DMS 273 (cell line): ENCODE data around the gene CDH18.

ENCODE experiments used
- DNase-seq: peaks from one replicate; lab custom pipeline; 2025; ENCODE audit not compliant: unreplicated experiment; lab: John Stamatoyannopoulos, UW

Gene CDH18

GRCh38 chr5:19497229-19497815 is 490.7 kb downstream of the CDH18 start:
- no peak for DNase-seq

DNA sequence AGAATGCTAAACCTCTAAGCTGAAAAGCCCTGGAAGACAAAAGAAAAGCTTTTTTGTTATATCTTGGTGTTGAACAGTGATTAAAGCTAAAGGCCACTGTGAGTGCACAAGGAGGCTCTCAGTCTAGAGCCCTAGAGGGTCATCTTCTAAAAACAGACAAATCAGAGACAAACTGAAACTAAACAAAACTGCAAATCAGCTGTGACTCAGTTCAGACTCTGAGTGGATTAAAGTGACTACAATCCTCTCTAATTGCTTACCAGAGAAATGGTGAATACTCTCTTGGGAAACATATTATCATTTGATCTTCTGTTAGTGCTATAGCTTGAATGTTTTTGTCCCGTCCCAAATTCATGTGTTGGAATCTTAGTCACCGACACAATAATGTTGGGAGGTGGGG is 491.9 kb downstream of the CDH18 start:
- DNase-seq: no peak

DNA sequence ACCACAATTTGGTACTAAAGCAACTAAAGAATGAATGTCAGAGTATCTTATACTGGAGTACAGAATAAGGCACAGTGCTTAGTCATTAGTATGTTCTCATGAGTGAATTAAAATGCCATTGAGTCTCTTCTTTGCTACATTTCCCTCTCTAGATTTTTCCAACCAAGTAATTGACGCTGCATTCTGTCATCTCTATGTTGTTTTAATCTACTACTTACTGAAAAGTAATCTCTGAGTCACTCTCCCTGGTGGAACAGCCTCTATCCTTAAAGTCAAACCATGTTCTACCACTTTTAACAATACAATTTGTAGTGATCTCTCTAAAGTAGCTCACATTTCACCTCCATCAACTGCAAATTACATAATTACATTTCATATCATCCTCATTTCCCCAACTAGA is 495.1 kb downstream of the CDH18 start:
- no peak for DNase-seq

GRCh38 chr5:19488786-19489185 is 499.2 kb downstream of the CDH18 start:
- DNase-seq: peak; percentile 86

DNA sequence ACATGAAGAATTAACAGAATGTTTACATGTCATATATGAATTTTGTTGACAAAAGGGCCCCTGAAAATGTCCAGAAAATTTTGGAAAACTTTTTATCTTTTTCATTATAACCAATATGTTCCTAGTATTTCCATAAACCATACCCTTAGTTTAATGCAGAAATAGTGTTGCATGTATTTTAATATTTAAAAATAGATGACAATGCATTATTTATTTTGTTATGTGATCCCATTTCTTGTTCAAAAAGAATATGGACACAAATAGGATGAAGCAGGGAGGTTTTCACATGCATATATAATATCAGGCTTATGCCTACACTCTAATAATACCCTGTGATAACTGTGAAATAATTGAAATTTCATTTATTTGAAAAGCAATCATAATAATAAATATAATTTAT is 500.5 kb downstream of the CDH18 start:
- no peak for DNase-seq

GRCh38 chr5:19479562-19479961 is 508.4 kb downstream of the CDH18 start:
- no peak for DNase-seq

DNA sequence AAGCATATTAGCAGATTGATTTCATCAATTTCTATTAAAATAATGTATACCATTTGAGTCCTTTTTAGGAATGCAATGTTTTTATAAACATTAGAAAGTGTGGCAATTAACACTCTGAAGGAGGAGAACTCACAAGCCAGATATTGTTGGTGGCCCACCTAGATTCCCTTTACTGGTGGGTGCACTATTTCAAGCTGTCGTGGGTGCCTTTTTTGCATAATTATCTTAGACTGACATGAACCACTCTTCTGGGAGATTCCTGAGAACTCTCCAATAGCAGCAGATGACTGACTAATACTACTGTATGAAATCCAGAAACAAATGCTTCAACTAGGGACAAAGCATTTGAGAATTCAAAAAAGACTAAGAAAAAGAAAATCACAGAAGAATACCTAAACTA is 526.0 kb downstream of the CDH18 start:
- DNase-seq: no peak

GRCh38 chr5:19424506-19424905 is 563.5 kb downstream of the CDH18 start:
- DNase-seq: no peak
